A673 (cell line): Measurements from ENCODE around the gene EDA. TPM values are rescaled to one million over a fixed set of nuclear protein-coding genes. Genes with fewer than 3 reads are reported as not detected.

Source experiments
- BruUV-seq: library from RNA; stranded (reverse); fragments of 400-500 nt; replicated peaks from 2 replicates; lab custom pipeline; 2021; lab: Mats Ljungman, UMichigan
- CTCF ChIA-PET: fragments of 300-600 bp; sonication (Branson Sonifier 250); formaldehyde crosslinking; loops from one replicate; lab custom pipeline; 2022; ENCODE audit warnings: antibody characterized with exemption; lab: Charles Lee
- POLR2A ChIA-PET: fragments of 300-600 bp; sonication (Branson Sonifier 250); formaldehyde crosslinking; loops from one replicate; lab custom pipeline; 2022; ENCODE audit warnings: antibody characterized with exemption; ENCODE audit not compliant: low non-redundant PET; lab: Charles Lee
- DNase-seq: peaks from one replicate; pipeline ENCODE4 v3.0.0-alpha.2; 2015; ENCODE audit warnings: low spot score
- H3K27ac ChIP-seq: fragments of 200-600 bp; sonication (generic); 2 replicates; pipeline ENCODE4 v1.5.1; 2016; ENCODE audit warnings: mixed run types, low read depth, mild to moderate bottlenecking, mixed read lengths, antibody characterized with exemption, low read length; ENCODE audit not compliant: poor library complexity, severe bottlenecking
- H3K27me3 ChIP-seq: fragments of 200-600 bp; sonication (generic); replicated peaks from 2 replicates; pipeline ENCODE4 v1.6.1; 2017; ENCODE audit warnings: mixed run types, low read depth, mild to moderate bottlenecking, mixed read lengths, antibody characterized with exemption, low read length; ENCODE audit not compliant: insufficient read depth, poor library complexity
- H3K36me3 ChIP-seq: fragments of 200-600 bp; sonication (generic); 2 replicates; pipeline ENCODE4 v1.6.1; 2016; ENCODE audit warnings: mixed run types, mild to moderate bottlenecking, mixed read lengths, antibody characterized with exemption, low read length; ENCODE audit not compliant: insufficient read depth, poor library complexity, severe bottlenecking
- H3K4me1 ChIP-seq: fragments of 200-600 bp; sonication (generic); 2 replicates; pipeline ENCODE4 v1.6.1; 2017; ENCODE audit warnings: mixed run types, mild to moderate bottlenecking, mixed read lengths, antibody characterized with exemption, low read length; ENCODE audit not compliant: insufficient read depth, poor library complexity, severe bottlenecking
- H3K4me3 ChIP-seq: fragments of 200-600 bp; sonication (generic); 2 replicates; pipeline ENCODE4 v1.5.1; 2016; ENCODE audit warnings: low read depth, mixed run types, mild to moderate bottlenecking, mixed read lengths, low read length; ENCODE audit not compliant: poor library complexity, severe bottlenecking
- H3K9me3 ChIP-seq: fragments of 200-600 bp; sonication (generic); 2 replicates; pipeline ENCODE4 v1.6.1; 2016; ENCODE audit warnings: mixed run types, low read depth, mild to moderate bottlenecking, mixed read lengths, antibody characterized with exemption, low read length; ENCODE audit not compliant: poor library complexity, severe bottlenecking
- CTCF ChIP-seq: fragments of 300-800, 200-600 bp; sonication (generic); conservative IDR thresholded peaks from 2 replicates; pipeline ENCODE4 v1.5.1; 2017; ENCODE audit warnings: low read depth, mild to moderate bottlenecking, antibody characterized with exemption, low read length, moderate library complexity, mixed read lengths
- EZH2 ChIP-seq: fragments of 200-600 bp; sonication (generic); IDR thresholded peaks from 2 replicates; pipeline ENCODE4 v1.6.1; 2017; ENCODE audit warnings: borderline replicate concordance, low read depth, mild to moderate bottlenecking, mixed read lengths, antibody characterized with exemption, low read length; ENCODE audit not compliant: poor library complexity, severe bottlenecking
- intact Hi-C: fragments of 100-400 bp; cut with micrococcal nuclease; formaldehyde crosslinking; loops from one replicate; pipeline ENCODE4 v1.10.0; 2022; ENCODE audit not compliant: unreplicated experiment
- total RNA-seq: library from RNA; stranded (reverse); gene quantifications from 2 replicates; pipeline ENCODE4 v1.2.3, GENCODE V29; 2021

EDA gene
- total RNA-seq, 1 experiment from 2014 or later = 3.3 TPM

- H3K27me3 ChIP-seq = no peaks in the 10 kb centered on the region
- no peaks in the 10 kb centered on the region for H3K4me1 ChIP-seq
- intact Hi-C loops = no loop called here
- no peaks in the 10 kb centered on the region for H3K36me3 ChIP-seq
- BruUV-seq = no TSS peak
- H3K27ac ChIP-seq = no peak overlapping the region
- DNase-seq = no peak
- TF ChIP-seq CTCF = no peak
- no peak for TF ChIP-seq EZH2
- H3K4me3 ChIP-seq = no peak overlapping the region
- H3K9me3 ChIP-seq = no peaks in the 10 kb centered on the region
- CTCF ChIA-PET = interaction anchor here (0.6 kb wide), 1 partner anchor 405 kb away, joined by 3 read pairs; no protein-coding TSS in a partner anchor
- POLR2A ChIA-PET = no interaction called here
These were observed 409.6 kb downstream of the EDA start for GRCh38 chrX:70025464-70025863.

DNA sequence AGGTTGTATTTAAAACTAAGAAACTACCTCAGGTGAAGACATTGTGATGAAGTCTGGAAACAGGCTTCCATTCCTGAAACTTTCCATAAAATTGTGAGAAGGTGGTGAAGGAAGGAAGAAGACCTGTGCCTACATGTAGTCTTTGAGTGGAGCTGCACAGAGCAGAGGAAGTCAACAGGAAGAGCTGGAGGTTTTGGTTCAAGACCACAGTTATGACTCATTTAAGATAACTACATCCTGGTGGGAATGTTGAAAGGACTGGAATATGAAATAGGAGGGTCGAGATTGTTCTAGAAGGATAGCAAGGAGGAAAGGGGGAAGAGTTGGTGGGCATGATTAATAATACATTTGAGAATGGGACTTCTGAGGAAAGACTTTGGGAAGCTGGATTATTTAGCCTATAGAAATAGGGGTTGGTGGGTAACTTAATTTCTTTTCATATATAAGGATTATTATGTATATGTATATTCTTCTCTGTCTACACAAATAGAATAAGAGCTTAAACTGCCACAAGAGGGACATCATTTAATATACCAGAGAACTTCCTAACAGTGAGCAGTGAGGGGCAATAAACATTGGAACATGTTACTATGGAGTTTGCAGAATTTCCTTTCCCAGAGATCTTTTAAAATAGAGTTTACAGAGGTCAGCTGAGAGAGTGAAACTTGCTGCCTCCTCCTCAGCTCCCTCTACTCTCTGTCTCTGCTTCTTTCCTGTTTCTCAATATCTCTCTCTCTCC, 410.4 kb downstream of the EDA start:
- POLR2A ChIA-PET = no interaction called here
- H3K27ac ChIP-seq = no peak overlapping the region

DNA sequence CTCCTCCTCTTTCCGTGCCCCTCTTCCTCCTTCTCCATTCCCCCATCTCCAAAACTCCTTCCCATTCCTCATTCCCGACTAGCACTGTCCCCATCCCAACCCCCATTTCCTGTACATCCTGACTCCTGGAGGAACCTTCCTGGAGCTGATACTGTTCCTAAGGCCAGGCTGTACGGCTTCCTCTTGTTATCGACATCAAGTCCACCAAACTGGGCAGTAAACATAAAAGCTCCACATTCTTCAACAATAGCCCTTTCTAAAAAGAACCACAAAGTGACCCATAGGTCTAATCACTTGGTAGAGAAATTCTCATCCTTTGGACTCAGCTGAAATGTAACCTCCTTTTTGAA, 410.9 kb downstream of the EDA start:
- TF ChIP-seq EZH2 = no peak
- TF ChIP-seq CTCF = no peak
- BruUV-seq = no TSS peak
- DNase-seq = no peak
- ChIA-PET CTCF (interaction anchor here (0.5 kb wide), 1 partner anchor 10 kb away, joined by 3 read pairs; no protein-coding TSS in a partner anchor), POLR2A (no interaction called here)
- no peaks in the 10 kb centered on the region for H3K36me3 ChIP-seq
- intact Hi-C loops = no loop called here
- H3K9me3 ChIP-seq = no peaks in the 10 kb centered on the region
- no peaks in the 10 kb centered on the region for H3K27me3 ChIP-seq
- no peak overlapping the region for H3K27ac ChIP-seq
- no peaks in the 10 kb centered on the region for H3K4me1 ChIP-seq
- no peak overlapping the region for H3K4me3 ChIP-seq

More for the DNA sequence above, 410.4 kb downstream of the EDA start:
- no peak for TF ChIP-seq CTCF
- no peak for TF ChIP-seq EZH2
- no peaks in the 10 kb centered on the region for H3K9me3 ChIP-seq
- no peak for DNase-seq
- CTCF ChIA-PET = interaction anchor here (0.5 kb wide), 1 partner anchor 9 kb away, joined by 3 read pairs; no protein-coding TSS in a partner anchor
- H3K4me1 ChIP-seq = no peaks in the 10 kb centered on the region
- no TSS peak for BruUV-seq
- no peak overlapping the region for H3K4me3 ChIP-seq
- no peaks in the 10 kb centered on the region for H3K36me3 ChIP-seq
- no peaks in the 10 kb centered on the region for H3K27me3 ChIP-seq
- intact Hi-C loops = no loop called here
